ENCODE measurements around the gene THRSP. TPM values are rescaled to one million over a fixed set of nuclear protein-coding genes. Genes with fewer than 3 reads are reported as not detected.
"Not testable (repeated sequence)": the region's sequence is repeated elsewhere in the genome, so short reads cannot be mapped to it uniquely, and the experiment has no call there.

Gene THRSP
- total RNA-seq, 1 donor from 2014 or later: not detected

DNA sequence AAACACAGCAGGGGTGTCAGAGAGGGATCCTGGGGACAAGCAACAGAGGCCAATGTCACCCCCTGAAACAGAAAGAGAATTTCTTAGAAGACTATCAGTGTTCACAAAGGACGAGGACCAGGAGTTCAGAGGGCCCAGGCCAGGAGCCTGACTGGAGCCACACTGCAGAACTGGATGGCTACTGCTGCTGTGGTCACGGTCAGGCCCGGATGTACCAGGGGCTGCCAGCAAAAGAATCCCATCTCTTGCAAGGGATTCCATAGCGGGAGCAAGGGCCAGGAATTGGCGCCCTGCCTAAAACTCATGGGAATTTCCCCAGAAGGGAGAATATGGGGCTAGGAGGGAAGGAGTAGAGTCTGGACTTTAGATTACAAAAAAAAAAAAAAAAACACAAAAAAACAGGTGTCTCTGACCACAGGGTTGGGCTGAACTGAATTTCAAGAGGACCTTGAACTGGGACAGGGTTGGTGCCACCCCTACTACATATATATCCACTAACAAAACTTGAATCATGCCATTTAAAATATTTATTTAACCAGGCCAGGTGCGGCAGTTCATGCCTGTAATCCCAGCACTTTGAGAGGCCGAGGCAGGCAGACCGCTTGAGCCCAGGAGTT lies 24.9 kb upstream of the THRSP start:
- no peak for DNase-seq (ENCODE audit: low read depth, low spot score)

DNA sequence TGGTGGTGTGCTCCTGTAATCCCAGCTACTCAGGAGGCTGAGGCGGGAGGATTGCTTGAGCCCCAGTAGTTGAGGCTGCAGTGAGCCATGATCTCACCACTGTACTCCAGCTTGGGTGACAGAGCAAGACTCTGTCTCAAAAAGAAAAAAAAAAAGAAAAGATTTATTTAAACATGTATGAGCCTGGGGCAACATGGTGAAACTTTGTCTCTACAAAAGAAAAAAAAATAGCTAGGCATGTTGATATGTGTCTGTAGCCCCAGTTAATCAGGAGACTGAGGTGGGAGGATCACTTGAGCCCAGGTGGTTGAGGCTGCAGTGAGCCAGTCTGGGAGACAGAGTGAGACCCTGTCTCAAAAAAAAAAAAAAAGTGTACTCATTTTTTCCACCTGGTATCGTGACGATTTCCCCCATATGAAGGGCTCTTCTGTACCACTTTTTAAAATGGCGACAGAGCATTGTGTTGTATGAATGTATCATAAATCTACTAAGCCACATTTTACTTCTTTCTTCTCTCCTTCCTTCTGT lies 24.2 kb upstream of the THRSP start:
- DNase-seq (ENCODE audit: low read depth, low spot score): no peak

- peak; percentile 39 for DNase-seq (ENCODE audit: low read depth, low spot score)
Observed at GRCh38 chr11:78039919-78040671, 23.6 kb upstream of the THRSP start.

DNA sequence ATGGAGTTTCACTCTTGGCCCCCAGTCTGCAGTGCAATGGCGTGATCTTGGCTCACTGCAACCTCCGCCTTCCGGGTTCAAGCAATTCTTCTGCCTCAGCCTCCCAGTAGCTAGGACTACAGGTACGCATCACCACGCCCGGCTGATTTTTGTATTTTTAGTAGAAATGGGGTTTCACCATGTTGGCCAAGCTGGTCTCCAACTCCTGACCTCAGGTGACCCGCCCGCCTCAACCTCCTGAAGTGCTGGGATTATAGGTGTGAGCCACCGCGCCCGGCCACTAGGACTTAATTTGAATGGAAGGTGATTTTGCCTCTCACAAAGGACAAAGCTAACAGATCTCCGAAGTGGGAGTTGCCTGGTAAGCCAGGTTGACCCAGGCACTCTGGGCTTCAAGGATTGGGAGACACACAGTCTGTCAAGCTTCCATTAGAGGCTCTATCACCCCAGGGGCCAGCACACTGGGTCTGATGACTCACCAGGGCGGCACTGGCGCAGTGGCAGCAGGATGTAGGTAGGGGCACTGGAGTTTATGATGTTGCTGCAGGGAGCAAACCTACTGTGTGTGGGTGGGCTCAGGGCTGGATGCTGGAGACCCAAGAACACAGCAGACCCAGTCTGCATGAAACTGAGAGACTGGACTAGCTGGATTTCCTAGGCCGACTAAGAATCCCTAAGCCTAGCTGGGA lies 22.8 kb upstream of the THRSP start:
- no peak for DNase-seq (ENCODE audit: low read depth, low spot score)

- not testable (repeated sequence) for DNase-seq (ENCODE audit: low read depth, low spot score)
Observed at GRCh38 chr11:78041380-78041719, 22.3 kb upstream of the THRSP start.

GRCh38 chr11:78041843-78042440 lies 21.7 kb upstream of the THRSP start:
- no peak for DNase-seq (ENCODE audit: low read depth, low spot score)

DNA sequence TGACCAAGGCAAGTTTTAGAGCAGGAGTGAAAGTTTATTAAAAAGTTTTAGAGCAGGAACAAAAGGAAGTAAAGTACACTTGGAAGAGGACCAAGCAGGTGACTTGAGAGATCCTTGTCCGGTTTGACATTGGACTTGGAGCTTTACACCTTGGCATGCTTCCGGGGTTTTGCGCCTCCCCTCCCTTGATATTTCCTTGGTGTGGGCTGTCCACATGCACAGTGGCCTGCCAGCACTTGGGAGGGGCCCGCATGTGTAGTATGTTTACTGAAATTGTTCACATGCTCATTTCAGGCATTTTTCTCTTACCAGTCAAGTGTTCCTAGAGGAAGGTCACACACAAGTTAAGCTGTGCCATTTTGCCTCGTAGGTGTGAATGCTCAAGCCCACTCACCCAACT lies 19.0 kb upstream of the THRSP start:
- no peak for DNase-seq (ENCODE audit: low read depth, low spot score)

GRCh38 chr11:78045851-78046485 lies 17.7 kb upstream of the THRSP start:
- no peak for DNase-seq (ENCODE audit: low read depth, low spot score)

DNA sequence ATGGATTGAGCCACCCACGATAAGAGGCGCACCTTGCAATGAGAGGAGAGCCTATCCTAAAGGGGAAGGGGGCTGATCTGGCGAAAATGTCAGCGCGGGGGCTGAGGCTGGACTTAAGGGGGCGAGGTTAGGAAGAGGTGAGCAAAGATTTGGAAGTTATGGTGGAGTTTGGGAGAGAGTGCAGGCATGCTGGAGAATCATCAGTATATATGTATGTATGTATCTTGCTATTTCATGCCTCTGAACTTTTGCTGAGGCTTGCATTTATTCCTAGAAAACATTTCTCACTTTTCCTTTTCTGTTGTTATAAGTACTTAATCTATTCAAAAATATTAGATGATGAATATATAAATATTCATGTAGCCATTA lies 17.2 kb upstream of the THRSP start:
- DNase-seq (ENCODE audit: low read depth, low spot score): no peak

DNA sequence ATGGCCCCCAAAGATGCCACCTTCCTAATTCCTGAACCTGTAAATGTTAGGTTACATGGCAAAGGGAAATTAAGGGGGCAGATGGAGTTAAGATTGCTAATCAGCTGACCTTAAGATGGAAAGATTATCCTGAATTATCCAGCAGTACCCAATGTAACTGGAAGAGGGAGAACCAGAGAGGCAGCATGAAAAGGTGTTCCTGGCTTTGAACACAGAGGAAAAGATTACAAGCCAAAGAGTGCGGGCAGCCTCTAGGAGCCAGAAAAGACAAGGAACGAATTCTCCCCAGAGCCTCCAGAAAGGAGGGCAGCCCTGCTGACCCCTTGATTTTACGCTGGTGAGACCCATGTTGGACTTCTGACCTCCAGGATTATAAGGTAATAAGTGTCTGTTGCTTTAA lies 15.1 kb upstream of the THRSP start:
- no peak for DNase-seq (ENCODE audit: low read depth, low spot score)

DNA sequence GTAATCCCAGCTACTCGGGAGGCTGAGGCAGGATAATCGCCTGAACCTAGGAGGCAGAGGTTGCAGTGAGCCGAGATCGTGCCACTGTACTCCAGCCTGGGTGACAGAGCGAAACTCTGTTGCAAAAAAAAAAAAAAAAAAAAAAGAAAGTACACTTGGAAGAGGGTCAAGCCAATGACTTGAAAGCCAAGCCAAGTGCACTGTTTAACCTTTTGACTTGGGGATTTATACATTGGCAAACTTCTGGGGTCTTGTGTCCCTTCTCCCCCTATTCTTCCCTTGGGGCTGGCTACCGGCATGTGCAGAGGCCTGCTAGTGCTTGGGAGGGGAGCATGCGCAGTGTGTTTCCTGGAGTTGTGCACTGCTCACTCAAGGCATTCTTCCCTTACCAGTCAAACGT lies 14.3 kb upstream of the THRSP start:
- DNase-seq (ENCODE audit: low read depth, low spot score): no peak

GRCh38 chr11:78050964-78051831 lies 12.5 kb upstream of the THRSP start:
- DNase-seq (ENCODE audit: low read depth, low spot score): no peak

GRCh38 chr11:78054971-78055370 lies 8.7 kb upstream of the THRSP start:
- no peak for DNase-seq (ENCODE audit: low read depth, low spot score)

GRCh38 chr11:78056093-78056492 lies 7.6 kb upstream of the THRSP start:
- no peak for DNase-seq (ENCODE audit: low read depth, low spot score)

DNA sequence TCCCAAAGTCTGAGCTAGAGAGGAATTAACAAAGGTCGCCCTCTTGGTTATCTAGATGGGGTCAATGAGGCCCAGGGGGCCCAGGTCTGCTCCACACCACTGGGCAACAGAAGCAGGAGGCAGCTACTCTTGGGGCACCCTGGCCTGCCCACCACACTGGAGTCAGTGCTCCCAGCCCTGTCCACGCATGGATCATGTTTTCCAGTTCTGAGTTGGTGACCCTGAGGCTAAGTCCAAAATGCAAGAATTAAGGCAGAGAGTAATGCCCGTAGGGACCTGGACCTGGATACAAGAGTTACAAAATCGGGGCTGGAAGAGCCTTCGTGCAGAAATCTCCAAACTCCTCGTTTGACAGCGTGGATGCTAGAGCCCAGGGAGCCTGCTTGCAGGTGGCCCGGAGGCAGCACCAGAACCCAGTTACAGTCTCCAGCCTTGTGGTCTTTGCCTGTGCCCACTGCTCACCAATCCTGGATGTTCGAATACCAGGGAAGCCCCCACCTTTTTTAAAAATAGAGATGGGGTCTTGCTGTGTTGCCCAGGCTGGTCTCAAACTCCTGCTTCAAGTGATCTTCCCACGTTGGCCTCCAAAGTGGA lies 6.1 kb upstream of the THRSP start:
- no peak for DNase-seq (ENCODE audit: low read depth, low spot score)

- DNase-seq (ENCODE audit: low read depth, low spot score): not testable (repeated sequence)
Observed at GRCh38 chr11:78059749-78060328, 3.8 kb upstream of the THRSP start.

- DNase-seq (ENCODE audit: low read depth, low spot score): no peak
Observed at GRCh38 chr11:78060533-78060932, 3.1 kb upstream of the THRSP start.

DNA sequence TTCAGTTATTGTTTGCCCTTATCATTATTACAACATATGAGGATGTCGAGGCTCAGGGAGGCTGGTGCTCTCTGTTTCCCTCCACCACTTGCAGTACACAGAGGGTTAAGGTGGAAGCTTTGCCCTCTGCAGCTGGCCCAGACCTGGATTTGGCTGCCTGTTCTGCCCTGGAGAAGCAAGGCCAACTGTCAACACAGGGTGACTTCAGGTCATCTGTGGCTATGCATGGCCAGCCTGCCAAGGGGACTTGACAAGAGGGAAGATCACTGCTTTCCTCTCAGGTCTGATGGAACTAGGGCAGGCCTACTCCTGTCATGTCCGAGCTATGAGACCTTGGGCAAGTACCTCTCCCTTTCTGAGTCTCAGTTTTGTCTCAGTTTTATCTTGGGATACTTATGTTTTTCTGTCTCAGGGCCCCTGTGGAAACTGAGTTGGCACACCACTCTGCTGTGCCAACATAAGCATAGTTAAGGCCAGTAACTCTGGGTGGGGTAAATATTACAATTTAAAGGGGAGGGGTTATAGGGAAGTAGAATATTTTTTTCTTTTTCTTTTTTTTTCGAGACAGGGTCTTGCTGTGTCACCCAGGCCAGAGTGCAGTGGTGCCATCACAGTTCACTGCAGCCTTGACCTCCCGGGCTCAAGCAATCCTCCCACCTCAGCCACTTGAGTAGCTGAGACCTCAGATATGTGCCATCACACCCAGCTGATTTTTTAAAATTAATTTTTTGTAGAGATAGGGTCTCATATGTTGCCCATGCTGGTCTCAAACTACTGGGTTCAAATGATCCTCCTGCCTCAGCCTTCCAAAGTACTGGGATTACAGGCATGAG lies 2.4 kb upstream of the THRSP start:
- no peak for DNase-seq (ENCODE audit: low read depth, low spot score)

- DNase-seq (ENCODE audit: low read depth, low spot score): no peak
Observed at GRCh38 chr11:78061921-78062311, 1.7 kb upstream of the THRSP start.
